ENCODE data around the gene ATP11A. TPM values are rescaled to one million over a fixed set of nuclear protein-coding genes. Genes with fewer than 3 reads are reported as not detected.

The ATP11A gene
- total RNA-seq, 1 experiment from 2014 or later, result 8.7 TPM

DNA sequence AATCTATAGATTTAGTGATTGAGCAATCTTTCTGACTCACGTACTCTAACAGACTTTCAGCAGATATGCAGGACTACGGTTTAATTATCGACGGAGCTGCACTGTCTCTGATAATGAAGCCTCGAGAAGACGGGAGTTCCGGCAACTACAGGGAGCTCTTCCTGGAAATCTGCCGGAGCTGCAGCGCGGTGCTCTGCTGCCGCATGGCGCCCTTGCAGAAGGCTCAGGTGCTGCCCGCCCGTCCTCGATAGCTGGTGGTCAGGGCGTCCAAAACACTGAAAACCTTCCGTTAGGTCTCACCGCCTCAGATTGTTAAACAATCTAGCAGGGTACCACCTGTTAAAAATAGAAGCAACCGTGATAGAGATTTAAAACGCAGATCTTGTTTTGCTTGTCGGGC, 166.0 kb downstream of the ATP11A start:
- Histone ChIP-seq H3K79me2 (ENCODE audit: low read length) (no peaks in the 10 kb centered on the region), H3K9ac (ENCODE audit: low read length) (no peak overlapping the region), H3K9me3 (ENCODE audit: low read length) (no peaks in the 10 kb centered on the region), H3K27me3 (ENCODE audit: low read length) (no peaks in the 10 kb centered on the region), H3K4me1 (ENCODE audit: insufficient read depth, low read length) (no peaks in the 10 kb centered on the region), H3K27ac (ENCODE audit: low read length) (no peak overlapping the region), H4K20me1 (ENCODE audit: low read length) (no peaks in the 10 kb centered on the region), H3K4me2 (ENCODE audit: low read length) (no peak overlapping the region), H2AFZ (ENCODE audit: low read length) (no peak overlapping the region), H3K36me3 (ENCODE audit: low read depth, low read length) (no peaks in the 10 kb centered on the region; the same call in 1 of the 2 replicates), H3F3A (ENCODE audit: low read length, unreplicated experiment) (no peaks in the 10 kb centered on the region), H3K9me2 (replicated peaks; ENCODE audit: low read length) (no peaks in the 10 kb centered on the region), H3K4me3 (ENCODE audit: low read length) (no peak overlapping the region)
- ATAC-seq, result no peak
- ChIA-PET POLR2A (ENCODE audit: unreplicated experiment) (no interaction called here), CTCF (no interaction called here)
- DNase-seq, result no peak
- no peak for TF ChIP-seq EZH2 (IDR thresholded peaks at IDR 0.05; ENCODE audit: low read length, unreplicated experiment)
- no peak for TF ChIP-seq EZH2phosphoT487 (IDR thresholded peaks at IDR 0.05; ENCODE audit: borderline replicate concordance, low read length)
- TF ChIP-seq, protein P1, sequence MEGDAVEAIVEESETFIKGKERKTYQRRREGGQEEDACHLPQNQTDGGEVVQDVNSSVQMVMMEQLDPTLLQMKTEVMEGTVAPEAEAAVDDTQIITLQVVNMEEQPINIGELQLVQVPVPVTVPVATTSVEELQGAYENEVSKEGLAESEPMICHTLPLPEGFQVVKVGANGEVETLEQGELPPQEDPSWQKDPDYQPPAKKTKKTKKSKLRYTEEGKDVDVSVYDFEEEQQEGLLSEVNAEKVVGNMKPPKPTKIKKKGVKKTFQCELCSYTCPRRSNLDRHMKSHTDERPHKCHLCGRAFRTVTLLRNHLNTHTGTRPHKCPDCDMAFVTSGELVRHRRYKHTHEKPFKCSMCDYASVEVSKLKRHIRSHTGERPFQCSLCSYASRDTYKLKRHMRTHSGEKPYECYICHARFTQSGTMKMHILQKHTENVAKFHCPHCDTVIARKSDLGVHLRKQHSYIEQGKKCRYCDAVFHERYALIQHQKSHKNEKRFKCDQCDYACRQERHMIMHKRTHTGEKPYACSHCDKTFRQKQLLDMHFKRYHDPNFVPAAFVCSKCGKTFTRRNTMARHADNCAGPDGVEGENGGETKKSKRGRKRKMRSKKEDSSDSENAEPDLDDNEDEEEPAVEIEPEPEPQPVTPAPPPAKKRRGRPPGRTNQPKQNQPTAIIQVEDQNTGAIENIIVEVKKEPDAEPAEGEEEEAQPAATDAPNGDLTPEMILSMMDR (conservative IDR thresholded peaks at IDR 0.05; ENCODE audit: low read depth, low read length), result no peak
- intact Hi-C loops (cut with micrococcal nuclease), result no loop called here
- no TSS peak for BruUV-seq (replicated peaks)

DNA sequence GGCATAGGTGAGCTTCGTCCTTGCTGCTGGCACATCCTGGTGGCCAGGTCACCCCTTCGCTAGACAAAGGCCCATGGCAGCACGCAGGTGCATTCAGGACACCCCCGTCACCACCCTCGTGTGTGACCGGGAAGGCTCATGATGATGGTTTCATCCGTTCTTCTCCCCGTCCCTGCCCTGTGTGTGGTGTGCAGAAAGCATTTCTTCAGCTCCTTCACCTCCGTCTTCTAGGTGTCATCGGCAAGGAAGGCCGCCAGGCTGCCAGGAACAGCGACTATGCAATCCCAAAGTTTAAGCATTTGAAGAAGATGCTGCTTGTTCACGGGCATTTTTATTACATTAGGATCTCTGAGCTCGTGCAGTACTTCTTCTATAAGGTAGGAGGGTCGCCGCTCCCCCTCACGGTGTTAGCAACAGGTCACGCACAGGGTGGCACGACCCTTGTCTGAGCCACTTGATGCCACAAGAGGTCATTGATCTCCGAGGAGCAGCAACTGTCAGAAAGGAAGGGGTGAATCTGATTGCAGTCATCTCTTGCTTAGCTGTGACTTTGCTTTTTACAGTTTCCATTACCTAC, 168.2 kb downstream of the ATP11A start:
- Histone ChIP-seq H4K20me1 (ENCODE audit: low read length) (no peaks in the 10 kb centered on the region), H2AFZ (ENCODE audit: low read length) (no peak overlapping the region), H3K9me2 (replicated peaks; ENCODE audit: low read length) (no peaks in the 10 kb centered on the region), H3F3A (ENCODE audit: low read length, unreplicated experiment) (no peaks in the 10 kb centered on the region), H3K4me2 (ENCODE audit: low read length) (no peak overlapping the region), H3K4me3 (ENCODE audit: low read length) (no peak overlapping the region), H3K27ac (ENCODE audit: low read length) (no peak overlapping the region), H3K27me3 (ENCODE audit: low read length) (no peaks in the 10 kb centered on the region), H3K9me3 (ENCODE audit: low read length) (no peaks in the 10 kb centered on the region), H3K36me3 (ENCODE audit: low read depth, low read length) (no peaks in the 10 kb centered on the region; the same call in 1 of the 2 replicates), H3K79me2 (ENCODE audit: low read length) (no peaks in the 10 kb centered on the region), H3K4me1 (ENCODE audit: insufficient read depth, low read length) (no peaks in the 10 kb centered on the region), H3K9ac (ENCODE audit: low read length) (no peak overlapping the region)
- DNase-seq (no peak), ATAC-seq (no peak)
- CTCF ChIA-PET, result no interaction called here
- no peak for TF ChIP-seq EZH2 (IDR thresholded peaks at IDR 0.05; ENCODE audit: low read length, unreplicated experiment)
- TF ChIP-seq, protein P1 (conservative IDR thresholded peaks at IDR 0.05; ENCODE audit: low read depth, low read length), result no peak
- no peak for TF ChIP-seq EZH2phosphoT487 (IDR thresholded peaks at IDR 0.05; ENCODE audit: borderline replicate concordance, low read length)
- intact Hi-C loops (cut with micrococcal nuclease), result no loop called here
- POLR2A ChIA-PET (ENCODE audit: unreplicated experiment), result no interaction called here
- no TSS peak for BruUV-seq (replicated peaks)

DNA sequence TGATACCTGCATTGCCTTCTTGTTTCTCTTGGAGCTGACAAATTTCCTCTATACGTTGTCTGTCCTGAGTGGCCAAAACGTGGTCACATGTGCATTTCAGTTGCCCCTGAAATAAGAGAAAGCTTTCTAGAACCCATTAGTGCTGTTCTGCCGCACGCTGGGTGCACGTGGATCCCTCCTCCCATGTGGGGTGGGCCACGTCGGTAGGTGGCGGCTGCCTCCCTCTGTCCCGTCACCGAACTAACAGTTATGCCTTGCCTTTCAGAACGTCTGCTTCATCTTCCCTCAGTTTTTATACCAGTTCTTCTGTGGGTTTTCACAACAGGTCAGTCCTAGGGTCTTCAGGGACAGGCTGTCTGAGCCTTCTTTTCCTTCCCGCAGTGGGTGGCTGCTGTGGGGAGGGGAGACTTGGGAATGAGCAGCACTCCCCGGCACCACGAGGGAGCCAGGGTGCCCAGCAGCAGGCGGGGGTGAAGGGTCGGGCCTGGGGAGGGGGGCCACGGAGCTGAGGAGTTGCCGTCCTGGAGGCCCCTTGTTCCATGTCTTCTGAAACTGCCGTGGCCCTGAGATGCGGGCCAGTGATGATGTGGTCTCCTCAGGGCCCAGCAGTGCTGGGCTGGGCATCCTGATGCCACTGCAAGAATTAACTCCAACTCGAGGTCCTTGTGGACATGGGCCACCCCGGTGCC, 169.4 kb downstream of the ATP11A start:
- no peaks in the 10 kb centered on the region; the same call in 1 of the 2 replicates for H3K36me3 ChIP-seq (ENCODE audit: low read depth, low read length)
- TF ChIP-seq EZH2 (IDR thresholded peaks at IDR 0.05; ENCODE audit: low read length, unreplicated experiment) (no peak), EZH2phosphoT487 (IDR thresholded peaks at IDR 0.05; ENCODE audit: borderline replicate concordance, low read length) (no peak)
- TF ChIP-seq, protein P1 (conservative IDR thresholded peaks at IDR 0.05; ENCODE audit: low read depth, low read length), result no peak
- no peak for ATAC-seq

More for the DNA sequence above, 169.4 kb downstream of the ATP11A start:
- ChIA-PET POLR2A (ENCODE audit: unreplicated experiment) (no interaction called here), CTCF (interaction anchor here (0.6 kb wide), 1 partner anchor 100 kb away, joined by 5 read pairs; no protein-coding TSS in a partner anchor)
- Histone ChIP-seq H3K4me1 (ENCODE audit: insufficient read depth, low read length) (no peaks in the 10 kb centered on the region), H3K9me3 (ENCODE audit: low read length) (no peaks in the 10 kb centered on the region), H3K27ac (ENCODE audit: low read length) (no peak overlapping the region), H3K4me2 (ENCODE audit: low read length) (no peak overlapping the region), H3F3A (ENCODE audit: low read length, unreplicated experiment) (no peaks in the 10 kb centered on the region), H3K79me2 (ENCODE audit: low read length) (no peaks in the 10 kb centered on the region), H3K9ac (ENCODE audit: low read length) (no peak overlapping the region), H4K20me1 (ENCODE audit: low read length) (no peaks in the 10 kb centered on the region), H3K27me3 (ENCODE audit: low read length) (no peaks in the 10 kb centered on the region), H2AFZ (ENCODE audit: low read length) (no peak overlapping the region), H3K9me2 (replicated peaks; ENCODE audit: low read length) (no peaks in the 10 kb centered on the region), H3K4me3 (ENCODE audit: low read length) (no peak overlapping the region)
- no TSS peak for BruUV-seq (replicated peaks)
- DNase-seq, result no peak
- intact Hi-C loops (cut with micrococcal nuclease), result no loop called here
